H9 (cell line): ENCODE data around the gene ADGRD1. TPM values are rescaled to one million over a fixed set of nuclear protein-coding genes. Genes with fewer than 3 reads are reported as not detected.

Experiments
- DNase-seq: peaks from one replicate; pipeline ENCODE4 v3.0.0-alpha.2; 2017
- H2AFZ ChIP-seq: one replicate; pipeline ENCODE4 v1.6.1; 2013; ENCODE audit warnings: mild to moderate bottlenecking, low read length, control low read depth, moderate library complexity
- H2AK5ac ChIP-seq: 2 replicates; pipeline ENCODE4 v1.6.1; 2013; ENCODE audit warnings: low read length, control low read depth, mixed read lengths; ENCODE audit not compliant: insufficient read length
- H2BK120ac ChIP-seq: one replicate; pipeline ENCODE4 v1.6.1; 2013; ENCODE audit warnings: low read depth, mild to moderate bottlenecking, low read length, control low read depth, inconsistent platforms; ENCODE audit not compliant: poor library complexity, severe bottlenecking
- H2BK12ac ChIP-seq: 2 replicates; pipeline ENCODE4 v1.6.1; 2013; ENCODE audit warnings: low read length, control low read depth, mixed read lengths, low read depth; ENCODE audit not compliant: insufficient read length
- H2BK15ac ChIP-seq: 2 replicates; pipeline ENCODE4 v1.6.1; 2013; ENCODE audit warnings: low read depth, low read length, control low read depth
- H2BK20ac ChIP-seq: one replicate; pipeline ENCODE4 v1.6.1; 2013; ENCODE audit warnings: low read depth, mild to moderate bottlenecking, low read length, control low read depth, inconsistent platforms; ENCODE audit not compliant: poor library complexity, severe bottlenecking
- H2BK5ac ChIP-seq: 2 replicates; pipeline ENCODE4 v1.6.1; 2013; ENCODE audit warnings: low read length, control low read depth, mixed read lengths; ENCODE audit not compliant: insufficient read length
- H3K14ac ChIP-seq: 2 replicates; pipeline ENCODE4 v1.6.1; 2013; ENCODE audit warnings: low read length, control low read depth; ENCODE audit not compliant: insufficient read depth
- H3K18ac ChIP-seq: 2 replicates; pipeline ENCODE4 v1.6.1; 2013; ENCODE audit warnings: low read depth, mild to moderate bottlenecking, mixed read lengths, low read length, control low read depth; ENCODE audit not compliant: insufficient read length
- H3K23ac ChIP-seq: 2 replicates; pipeline ENCODE4 v1.6.1; 2013; ENCODE audit warnings: low read length, control low read depth, mixed read lengths, low read depth; ENCODE audit not compliant: insufficient read length
- H3K23me2 ChIP-seq: 2 replicates; pipeline ENCODE4 v1.6.1; 2013; ENCODE audit warnings: low read depth, mild to moderate bottlenecking, mixed read lengths, low read length, control low read depth; ENCODE audit not compliant: insufficient read length, poor library complexity, severe bottlenecking
- H3K27ac ChIP-seq: 2 replicates; pipeline ENCODE4 v1.5.1; 2013; ENCODE audit warnings: low read length, control low read depth, mixed read lengths, low read depth; ENCODE audit not compliant: insufficient read length
- H3K27me3 ChIP-seq: 2 replicates; pipeline ENCODE4 v1.6.1; 2013; ENCODE audit warnings: low read length, control low read depth, inconsistent platforms; ENCODE audit not compliant: insufficient read depth
- H3K4ac ChIP-seq: 2 replicates; pipeline ENCODE4 v1.6.1; 2013; ENCODE audit warnings: low read depth, mild to moderate bottlenecking, control low read depth, inconsistent platforms, low read length, moderate library complexity
- H3K4me1 ChIP-seq: 2 replicates; pipeline ENCODE4 v1.6.1; 2013; ENCODE audit warnings: low read length, control low read depth, inconsistent platforms; ENCODE audit not compliant: insufficient read depth
- H3K4me2 ChIP-seq: 2 replicates; pipeline ENCODE4 v1.6.1; 2013; ENCODE audit warnings: low read length, control low read depth, mixed read lengths; ENCODE audit not compliant: insufficient read length, insufficient read depth
- H3K56ac ChIP-seq: 2 replicates; pipeline ENCODE4 v1.6.1; 2013; ENCODE audit warnings: low read depth, mild to moderate bottlenecking, mixed read lengths, low read length, control low read depth; ENCODE audit not compliant: insufficient read length
- H3K79me1 ChIP-seq: 2 replicates; pipeline ENCODE4 v1.6.1; 2013; ENCODE audit warnings: low read depth, mild to moderate bottlenecking, moderate library complexity, low read length, control low read depth, inconsistent platforms; ENCODE audit not compliant: insufficient read depth, poor library complexity, severe bottlenecking
- H3K79me2 ChIP-seq: 2 replicates; pipeline ENCODE4 v1.6.1; 2013; ENCODE audit warnings: low read length, control low read depth, inconsistent platforms; ENCODE audit not compliant: insufficient read depth
- H3K9ac ChIP-seq: 2 replicates; pipeline ENCODE4 v1.6.1; 2013; ENCODE audit warnings: low read length, control low read depth, mixed read lengths; ENCODE audit not compliant: insufficient read length; ENCODE audit errors: extremely low read depth
- H3K9me3 ChIP-seq: one replicate; pipeline ENCODE4 v1.6.1; 2013; ENCODE audit warnings: low read depth, low read length, inconsistent platforms; ENCODE audit not compliant: control insufficient read depth
- H3T11ph ChIP-seq: one replicate; pipeline ENCODE4 v1.6.1; 2013; ENCODE audit warnings: mild to moderate bottlenecking, low read length, control low read depth, inconsistent platforms
- H4K20me1 ChIP-seq: one replicate; pipeline ENCODE4 v1.6.1; 2013; ENCODE audit not compliant: control insufficient read depth, insufficient read length, insufficient read depth
- H4K5ac ChIP-seq: 2 replicates; pipeline ENCODE4 v1.6.1; 2013; ENCODE audit warnings: low read depth, mild to moderate bottlenecking, mixed read lengths, low read length, control low read depth; ENCODE audit not compliant: insufficient read length
- H4K8ac ChIP-seq: replicated peaks from 2 replicates; pipeline ENCODE4 v1.6.1; 2013; ENCODE audit warnings: low read length, control low read depth, mixed read lengths, low read depth; ENCODE audit not compliant: insufficient read length
- H4K91ac ChIP-seq: 2 replicates; pipeline ENCODE4 v1.6.1; 2013; ENCODE audit warnings: low read depth, mild to moderate bottlenecking, moderate library complexity, mixed read lengths, low read length, control low read depth; ENCODE audit not compliant: insufficient read length
- H3K27ac Mint-ChIP-seq, 3 experiments: 2 replicates in 2 of 3; 3 replicates in 1 of 3; pipeline ENCODE4 v1.8.0; 2020 to 2021; ENCODE audit warnings: mixed read lengths in 3 of 3, mild to moderate bottlenecking in 1 of 3, moderate library complexity in 1 of 3
- H3K27me3 Mint-ChIP-seq: 2 replicates; pipeline ENCODE4 v1.8.0; 2021; ENCODE audit warnings: low read depth, mild to moderate bottlenecking, moderate library complexity, mixed read lengths
- H3K36me3 Mint-ChIP-seq, 3 experiments: 2 replicates in 2 of 3; 3 replicates in 1 of 3; pipeline ENCODE4 v1.8.0; 2020 to 2021; ENCODE audit warnings: low read depth in 3 of 3, mixed read lengths in 3 of 3; ENCODE audit not compliant: insufficient read depth in 1 of 3
- H3K4me1 Mint-ChIP-seq, 2 experiments: 2 replicates each; pipeline ENCODE4 v1.8.0; 2020; ENCODE audit warnings: mixed read lengths in 2 of 2
- H3K4me3 Mint-ChIP-seq, 2 experiments: 2 replicates in 1 of 2; 3 replicates in 1 of 2; pipeline ENCODE4 v1.8.0; 2020 to 2021; ENCODE audit warnings: mild to moderate bottlenecking in 2 of 2, mixed read lengths in 2 of 2, moderate library complexity in 1 of 2
- H3K9me3 Mint-ChIP-seq, 2 experiments: 2 replicates in 1 of 2; 3 replicates in 1 of 2; pipeline ENCODE4 v1.8.0; 2020; ENCODE audit warnings: mild to moderate bottlenecking in 2 of 2, mixed read lengths in 2 of 2, moderate library complexity in 1 of 2
- WGBS: extraction: QIAGEN DNeasy Blood & Tissue Kit; methylation state at CpG from one replicate; pipeline ENCODE4 v1.1.7; 2013; ENCODE audit warnings: missing lambda C conversion rate, low lambda C conversion rate, mixed read lengths; ENCODE audit not compliant: insufficient read length; ENCODE audit errors: extremely low coverage; 5-methylcytosine and 5-hydroxymethylcytosine counted together
- total RNA-seq: library from RNA; stranded (reverse); gene quantifications from 2 replicates; pipeline ENCODE4 v1.2.1, GENCODE V29; 2021
- TF ChIP-seq, protein P1 (sequence below): fragments of 200-600 bp; sonication (generic); conservative IDR thresholded peaks from 3 replicates; pipeline ENCODE4 v1.8.0; 2021; ENCODE audit warnings: antibody characterized with exemption, mild to moderate bottlenecking

The ADGRD1 gene
- total RNA-seq, 1 experiment from 2014 or later: 0.52 TPM

DNA sequence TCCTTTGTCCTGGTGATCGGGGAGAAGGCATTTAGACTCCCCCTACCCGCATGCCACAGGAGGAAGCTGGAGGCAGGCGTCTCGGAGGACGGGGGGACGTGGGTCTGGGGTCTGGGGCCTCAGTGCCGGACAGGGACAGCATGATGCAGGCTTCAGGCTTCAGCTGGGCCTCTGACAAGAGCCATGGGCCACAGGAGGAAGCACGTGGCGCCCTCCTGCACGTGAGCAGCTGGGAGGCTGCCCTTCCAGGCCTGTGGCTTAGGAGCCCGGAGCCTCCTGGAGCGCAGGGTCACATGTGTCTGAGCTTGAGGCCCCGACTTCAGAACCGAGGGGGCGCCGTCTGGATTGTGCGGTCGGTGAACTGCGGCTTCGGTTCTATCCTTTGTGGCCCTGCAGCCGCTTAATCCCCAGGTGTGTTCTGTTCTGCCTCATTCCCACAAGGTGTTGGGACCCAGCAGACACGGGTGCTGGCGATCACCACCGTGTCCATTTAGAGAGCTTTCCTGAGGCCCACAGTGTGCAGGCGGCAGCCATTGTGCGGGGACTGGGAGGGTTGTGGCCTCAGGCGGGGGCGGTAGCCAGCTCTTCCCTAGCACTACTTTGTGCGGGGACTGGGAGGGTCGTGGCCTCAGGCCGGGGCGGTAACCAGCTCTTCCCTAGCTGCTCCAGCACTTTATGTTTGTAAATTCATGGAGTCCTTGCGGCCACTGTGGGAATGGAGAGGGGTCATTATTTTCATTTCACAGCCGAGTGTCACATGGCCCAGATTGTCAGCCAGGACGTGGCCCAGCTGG is 150.2 kb downstream of the ADGRD1 start:
- Histone ChIP-seq H2BK5ac (no peak overlapping the region), H4K91ac (no peak overlapping the region), H3K9ac (no peak overlapping the region), H4K8ac (no peak overlapping the region), H2BK120ac (no peak overlapping the region), H3K79me2 (no peaks in the 10 kb centered on the region), H2AK5ac (no peak overlapping the region), H4K20me1 (no peaks in the 10 kb centered on the region), H3K14ac (no peak overlapping the region), H3K23me2 (no peaks in the 10 kb centered on the region), H3K9me3 (no peaks in the 10 kb centered on the region), H3K4me2 (no peak overlapping the region), H2BK15ac (no peak overlapping the region), H2BK20ac (no peak overlapping the region), H2AFZ (no peak overlapping the region), H3K79me1 (no peaks in the 10 kb centered on the region), H3K23ac (no peak overlapping the region), H3K27me3 (no peaks in the 10 kb centered on the region), H3K4me1 (no peaks in the 10 kb centered on the region), H3K4ac (no peak overlapping the region), H3K56ac (no peak overlapping the region), H2BK12ac (no peak overlapping the region), H3K27ac (no peak overlapping the region), H4K5ac (no peak overlapping the region), H3T11ph (no peak overlapping the region), H3K18ac (no peak overlapping the region)
- H3K4me1 Mint-ChIP-seq: peaks cover 0 to 2% of the 10 kb centered on the region in 2 experiments; a peak in 2 of 4 replicates
- H3K4me3 Mint-ChIP-seq: no peak overlapping the region; a peak in 1 of 5 replicates
- TF ChIP-seq, protein P1, sequence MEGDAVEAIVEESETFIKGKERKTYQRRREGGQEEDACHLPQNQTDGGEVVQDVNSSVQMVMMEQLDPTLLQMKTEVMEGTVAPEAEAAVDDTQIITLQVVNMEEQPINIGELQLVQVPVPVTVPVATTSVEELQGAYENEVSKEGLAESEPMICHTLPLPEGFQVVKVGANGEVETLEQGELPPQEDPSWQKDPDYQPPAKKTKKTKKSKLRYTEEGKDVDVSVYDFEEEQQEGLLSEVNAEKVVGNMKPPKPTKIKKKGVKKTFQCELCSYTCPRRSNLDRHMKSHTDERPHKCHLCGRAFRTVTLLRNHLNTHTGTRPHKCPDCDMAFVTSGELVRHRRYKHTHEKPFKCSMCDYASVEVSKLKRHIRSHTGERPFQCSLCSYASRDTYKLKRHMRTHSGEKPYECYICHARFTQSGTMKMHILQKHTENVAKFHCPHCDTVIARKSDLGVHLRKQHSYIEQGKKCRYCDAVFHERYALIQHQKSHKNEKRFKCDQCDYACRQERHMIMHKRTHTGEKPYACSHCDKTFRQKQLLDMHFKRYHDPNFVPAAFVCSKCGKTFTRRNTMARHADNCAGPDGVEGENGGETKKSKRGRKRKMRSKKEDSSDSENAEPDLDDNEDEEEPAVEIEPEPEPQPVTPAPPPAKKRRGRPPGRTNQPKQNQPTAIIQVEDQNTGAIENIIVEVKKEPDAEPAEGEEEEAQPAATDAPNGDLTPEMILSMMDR: no peak
- H3K27me3 Mint-ChIP-seq: peaks cover 20% of the 10 kb centered on the region
- no peaks in the 10 kb centered on the region for H3K9me3 Mint-ChIP-seq
- DNase-seq: peak; percentile 40
- H3K36me3 Mint-ChIP-seq: no peaks in the 10 kb centered on the region
- WGBS: no CpG with 5 or more reads among the region's 35 CpGs
- H3K27ac Mint-ChIP-seq: no peak overlapping the region
